ENCODE results near the gene TMEM178B.
A peak's percentile ranks its signal among the peaks of the same experiment; 100 is the strongest.
"Not testable (repeated sequence)": the region's sequence is repeated elsewhere in the genome, so short reads cannot be mapped to it uniquely, and the experiment has no call there.

The TMEM178B gene

GRCh38 chr7:141361479-141361878 lies 287.6 kb downstream of the TMEM178B start:
- DNase-seq = no peak

GRCh38 chr7:141361960-141362359 lies 288.1 kb downstream of the TMEM178B start:
- DNase-seq = no peak

- peak; percentile 32 for DNase-seq
These were observed 288.9 kb downstream of the TMEM178B start for GRCh38 chr7:141362580-141363435.

GRCh38 chr7:141363748-141364147 lies 289.9 kb downstream of the TMEM178B start:
- DNase-seq = no peak

GRCh38 chr7:141366091-141366621 lies 292.3 kb downstream of the TMEM178B start:
- DNase-seq = no peak

- no peak for DNase-seq
These were observed 295.6 kb downstream of the TMEM178B start for GRCh38 chr7:141369422-141369821.

- no peak for DNase-seq
These were observed 296.3 kb downstream of the TMEM178B start for GRCh38 chr7:141370178-141370577.

- DNase-seq = no peak
These were observed 296.8 kb downstream of the TMEM178B start for GRCh38 chr7:141370650-141371049.

- no peak for DNase-seq
These were observed 300.6 kb downstream of the TMEM178B start for GRCh38 chr7:141374425-141374824.

GRCh38 chr7:141375442-141375841 lies 301.6 kb downstream of the TMEM178B start:
- DNase-seq = no peak

GRCh38 chr7:141377906-141378305 lies 304.0 kb downstream of the TMEM178B start:
- DNase-seq = no peak

- DNase-seq = no peak
These were observed 304.5 kb downstream of the TMEM178B start for GRCh38 chr7:141378405-141378804.

GRCh38 chr7:141381794-141382427 lies 308.0 kb downstream of the TMEM178B start:
- DNase-seq = no peak

- DNase-seq = not testable (repeated sequence)
These were observed 309.5 kb downstream of the TMEM178B start for GRCh38 chr7:141383356-141383755.

GRCh38 chr7:141386881-141387280 lies 313.0 kb downstream of the TMEM178B start:
- no peak for DNase-seq

- DNase-seq = no peak
These were observed 313.8 kb downstream of the TMEM178B start for GRCh38 chr7:141387521-141388217.

GRCh38 chr7:141389140-141389796 lies 315.4 kb downstream of the TMEM178B start:
- DNase-seq = no peak

- DNase-seq = no peak
These were observed 316.5 kb downstream of the TMEM178B start for GRCh38 chr7:141390339-141390738.

- no peak for DNase-seq
These were observed 319.2 kb downstream of the TMEM178B start for GRCh38 chr7:141393056-141393455.

GRCh38 chr7:141397236-141398163 lies 323.6 kb downstream of the TMEM178B start:
- no peak for DNase-seq

GRCh38 chr7:141400356-141400755 lies 326.5 kb downstream of the TMEM178B start:
- DNase-seq = no peak
